Cardiac muscle cell (in vitro differentiated cells and primary cell): ENCODE measurements around the gene ZNFX1. TPM values are rescaled to one million over a fixed set of nuclear protein-coding genes. Genes with fewer than 3 reads are reported as not detected.
"Not testable (repeated sequence)": the region's sequence is repeated elsewhere in the genome, so short reads cannot be mapped to it uniquely, and the experiment has no call there.

Source experiments
- DNase-seq, 2 donors: peaks; one replicate each; pipeline versions ENCODE4 v3.0.0 to v3.0.0-alpha.2; 2010 to 2017; ENCODE audit warnings: low read depth in 1 of 2, low spot score in 1 of 2
- H3K27ac ChIP-seq: fragments of 200-600 bp; sonication (generic); 2 replicates; pipeline ENCODE4 v1.5.1; 2016
- H3K27me3 ChIP-seq: fragments of 200-600 bp; sonication (generic); 2 replicates; pipeline ENCODE4 v1.6.0; 2016; ENCODE audit warnings: control low read depth
- H3K36me3 ChIP-seq: fragments of 200-600 bp; sonication (generic); 2 replicates; pipeline ENCODE4 v1.5.1; 2016; ENCODE audit warnings: control low read depth
- H3K4me1 ChIP-seq: fragments of 200-600 bp; sonication (generic); 2 replicates; pipeline ENCODE4 v1.8.1; 2017; ENCODE audit warnings: low read depth, mild to moderate bottlenecking, mixed run types
- H3K4me3 ChIP-seq: fragments of 200-600 bp; sonication (generic); 2 replicates; pipeline ENCODE4 v1.5.1; 2016; ENCODE audit warnings: mild to moderate bottlenecking
- H3K9me3 ChIP-seq: fragments of 200-600 bp; sonication (generic); 2 replicates; pipeline ENCODE4 v1.5.1; 2017; ENCODE audit warnings: low read depth, mild to moderate bottlenecking, control low read depth
- CTCF ChIP-seq: IDR thresholded peaks from 2 replicates; pipeline ENCODE4 v1.5.1; 2012; ENCODE audit warnings: low read depth, mild to moderate bottlenecking, low read length
- polyA plus RNA-seq: library from polyadenylated mRNA; unstranded; fragments of >200 nt; fragmentation: Nextera tagmentation; extraction: Ambion mirVana; gene quantifications from 2 replicates; pipeline ENCODE4 v1.2.1, GENCODE V29; 2016
- total RNA-seq: library from RNA; depleted of rRNA; stranded (reverse); fragments of >200 nt; gene quantifications from 2 replicates; pipeline ENCODE4 v1.2.3, GENCODE V29; 2016

ZNFX1 gene
- total and polyA plus RNA-seq, 2 experiments from 2014 or later, result 5.0 to 8.2 TPM

GRCh38 chr20:49203011-49203410, 74.8 kb downstream of the ZNFX1 start:
- no peak for DNase-seq
- H3K4me3 ChIP-seq, result no peak overlapping the region
- H3K27ac ChIP-seq, result no peak overlapping the region
- no peaks in the 10 kb centered on the region for H3K36me3 ChIP-seq
- TF ChIP-seq CTCF, result no peak
- H3K4me1 ChIP-seq, result no peaks in the 10 kb centered on the region
- H3K27me3 ChIP-seq, result no peaks in the 10 kb centered on the region
- no peaks in the 10 kb centered on the region for H3K9me3 ChIP-seq

DNA sequence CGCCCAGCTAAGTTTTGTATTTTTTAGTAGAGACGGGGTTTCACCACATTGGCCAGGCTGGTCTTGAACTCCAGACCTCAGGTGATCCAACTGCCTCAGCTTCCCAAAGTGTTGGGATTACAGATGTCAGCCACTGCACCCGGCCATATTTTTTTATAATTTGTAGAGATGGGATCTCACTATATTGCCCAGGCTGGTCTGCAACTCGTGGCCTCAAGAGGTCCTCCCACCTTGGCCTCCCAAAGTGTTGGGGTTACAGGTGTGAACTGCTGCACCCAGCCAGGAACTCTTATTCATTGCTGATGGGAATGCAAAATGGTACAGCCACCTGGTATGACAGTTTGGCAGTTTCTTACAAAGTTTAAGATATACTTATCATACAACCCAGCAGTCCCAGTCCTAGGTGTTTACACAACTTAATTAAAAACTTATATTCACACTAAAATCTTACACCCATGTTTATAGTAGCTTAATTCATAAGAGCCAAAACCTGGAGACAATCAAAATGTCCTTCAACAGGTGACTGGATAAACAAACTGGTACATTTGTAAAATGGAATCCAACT, 78.0 kb downstream of the ZNFX1 start:
- Histone ChIP-seq H3K36me3 (no peaks in the 10 kb centered on the region), H3K27me3 (no peaks in the 10 kb centered on the region), H3K4me3 (no peak overlapping the region), H3K4me1 (no peaks in the 10 kb centered on the region), H3K27ac (no peak overlapping the region), H3K9me3 (no peaks in the 10 kb centered on the region)
- TF ChIP-seq CTCF, result no peak
- no peak for DNase-seq

DNA sequence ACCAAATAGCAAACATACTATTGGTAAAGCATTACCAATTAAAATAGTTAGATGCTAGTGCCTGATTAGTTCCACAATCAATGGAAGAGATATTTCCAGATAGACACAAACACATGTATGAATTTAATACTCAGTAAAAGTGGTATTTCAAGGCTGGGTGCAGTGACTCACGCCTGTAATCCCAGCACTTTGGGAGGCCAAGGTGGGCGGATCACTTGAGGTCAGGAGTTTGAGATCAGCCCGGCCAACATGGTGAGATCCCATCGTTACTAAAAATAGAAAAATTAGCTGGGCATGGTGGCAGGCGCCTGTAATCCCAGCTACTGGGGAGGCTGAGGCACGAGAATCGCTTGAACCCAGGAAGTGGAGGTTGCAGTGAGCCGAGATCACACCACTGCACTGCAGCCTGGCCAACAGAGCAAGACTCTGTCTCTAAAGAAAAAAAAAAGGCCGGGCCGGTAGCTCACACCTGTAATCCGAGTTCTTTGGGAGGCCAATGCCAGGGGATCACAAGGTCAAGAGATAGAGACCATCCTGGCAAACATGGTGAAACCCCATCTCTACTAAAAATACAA, 84.8 kb downstream of the ZNFX1 start:
- not testable (repeated sequence) for DNase-seq, H3K4me3 ChIP-seq, H3K27me3 ChIP-seq, H3K9me3 ChIP-seq, H3K27ac ChIP-seq, H3K4me1 ChIP-seq, H3K36me3 ChIP-seq

Other genes with a start within 250 kb of the ZNFX1 start
- 50.3 and 54.7 TPM in 2 replicates for gene CSE1L, start 231.7 kb downstream of the ZNFX1 start, total RNA-seq
- gene CSE1L, start 231.7 kb downstream of the ZNFX1 start, polyA plus RNA-seq, result 78.9 and 101 TPM in 2 replicates
- 54.4 and 70.1 TPM in 2 replicates for gene STAU1, start 89.7 kb downstream of the ZNFX1 start, total RNA-seq
- 62.6 and 77.1 TPM in 2 replicates for gene STAU1, start 89.7 kb downstream of the ZNFX1 start, polyA plus RNA-seq
- gene DDX27, start 58.6 kb downstream of the ZNFX1 start, total RNA-seq, result 19.4 and 25.3 TPM in 2 replicates
- 27.8 and 35.5 TPM in 2 replicates for gene DDX27, start 58.6 kb downstream of the ZNFX1 start, polyA plus RNA-seq
- 0.06 and 0.07 TPM in 2 replicates for gene KCNB1, start 204.6 kb upstream of the ZNFX1 start, total RNA-seq
- 0.06 and 0.10 TPM in 2 replicates for gene KCNB1, start 204.6 kb upstream of the ZNFX1 start, polyA plus RNA-seq